HK-2 (cell line): Measurements from ENCODE around the gene AARS2.

Experiments used
- DNase-seq: peaks from one replicate; pipeline ENCODE4 v3.0.0-alpha.2; 2018; ENCODE audit not compliant: unreplicated experiment

Gene AARS2

GRCh38 chr6:44275749-44276648 lies 37.1 kb downstream of the AARS2 start:
- no peak for DNase-seq

GRCh38 chr6:44275271-44275748 lies 37.8 kb downstream of the AARS2 start:
- no peak for DNase-seq

- no peak for DNase-seq
Measured at GRCh38 chr6:44273617-44274016, 39.5 kb downstream of the AARS2 start.

GRCh38 chr6:44272999-44273566 lies 40.1 kb downstream of the AARS2 start:
- no peak for DNase-seq

GRCh38 chr6:44272529-44272928 lies 40.6 kb downstream of the AARS2 start:
- DNase-seq, result no peak

- DNase-seq, result no peak
Measured at GRCh38 chr6:44271914-44272313, 41.2 kb downstream of the AARS2 start.

GRCh38 chr6:44271406-44271723 lies 41.8 kb downstream of the AARS2 start:
- no peak for DNase-seq

GRCh38 chr6:44270526-44271405 lies 42.4 kb downstream of the AARS2 start:
- no peak for DNase-seq

- no peak for DNase-seq
Measured at GRCh38 chr6:44269921-44270525, 43.1 kb downstream of the AARS2 start, which contains the start of gene TMEM151B. TSS of gene TMEM151B (plus strand) at chr6:44270450. CDS start at chr6:44270743, 293 bp downstream.

- no peak for DNase-seq
Measured at GRCh38 chr6:44269178-44269920, 43.8 kb downstream of the AARS2 start.

- peak; percentile 56 for DNase-seq
Measured at GRCh38 chr6:44268095-44268628, 45.0 kb downstream of the AARS2 start.

- DNase-seq, result no peak
Measured at GRCh38 chr6:44267252-44267651, 45.9 kb downstream of the AARS2 start.

- DNase-seq, result no peak
Measured at GRCh38 chr6:44266347-44266746, 46.8 kb downstream of the AARS2 start.

GRCh38 chr6:44265722-44266233 lies 47.4 kb downstream of the AARS2 start:
- no peak for DNase-seq

GRCh38 chr6:44265007-44265721 lies 48.0 kb downstream of the AARS2 start, which contains the start of gene NFKBIE:
TSS of gene NFKBIE (minus strand) at chr6:44265551. CDS start at chr6:44265346, 205 bp downstream.
- peak; percentile 98 for DNase-seq

GRCh38 chr6:44264154-44265006 lies 48.8 kb downstream of the AARS2 start:
- peak; percentile 35 for DNase-seq

GRCh38 chr6:44263354-44264100 lies 49.6 kb downstream of the AARS2 start:
- peak; percentile 70 for DNase-seq
